ENCODE measurements around the gene CDO1. TPM values are rescaled to one million over a fixed set of nuclear protein-coding genes. Genes with fewer than 3 reads are reported as not detected.

Gene CDO1
- total and polyA plus RNA-seq, 9 of the 15 experiments (the other 6 are each of a cell fraction or from before 2014, with no cell fraction given) = 0.16 to 0.22 TPM; not detected in 7

GRCh38 chr5:115778417-115778816 lies 38.0 kb downstream of the CDO1 start:
- Histone ChIP-seq H3K9me3 (replicated peaks; ENCODE audit: control insufficient read depth, insufficient read depth, low read depth, low read length) (no peaks in the 10 kb centered on the region), H3K9ac (ENCODE audit: insufficient read depth in 1 of 2, low read depth in 2 of 2, low read length in 2 of 2) (no peak overlapping the region), H3K4me2 (ENCODE audit: insufficient read depth, low read length) (no peak overlapping the region), H3K27me3 (ENCODE audit: control insufficient read depth in 2 of 2, insufficient read depth in 2 of 2, low read length in 2 of 2) (0 out of 5 replicates have a peak, but pooled peaks cover 0 to 3% of the 10 kb centered on the region in 2 experiments), H3K9me1 (ENCODE audit: control insufficient read depth, insufficient read depth, low read length) (no peaks in the 10 kb centered on the region), H4K20me1 (replicated peaks; ENCODE audit: control insufficient read depth, insufficient read depth, low read length) (no peaks in the 10 kb centered on the region), H3K79me2 (ENCODE audit: control insufficient read depth, insufficient read depth, low read length) (no peaks in the 10 kb centered on the region), H3K4me3 (no peak overlapping the region), H2AFZ (ENCODE audit: low read depth, low read length) (no peak overlapping the region), H3K36me3 (ENCODE audit: control insufficient read depth, insufficient read depth, low read length) (no peaks in the 10 kb centered on the region), H3K4me1 (replicated peaks in 1 of 2; ENCODE audit: control insufficient read depth in 2 of 2, insufficient read depth in 2 of 2, low read length in 2 of 2) (no peaks in the 10 kb centered on the region), H3K27ac (ENCODE audit: extremely low read depth, low read depth, low read length) (no peak overlapping the region)
- CTCF ChIA-PET (ENCODE audit: low intra/inter-chr PET ratio) = no interaction called here
- TF ChIP-seq ZNF449 (CRISPR knock-in tag; IDR thresholded peaks at IDR 0.05) = no peak
- no peak for TF ChIP-seq NFIC (IDR thresholded peaks at IDR 0.05)
- TF ChIP-seq GABPB1 (CRISPR knock-in tag; IDR thresholded peaks at IDR 0.05) = no peak
- no peak for TF ChIP-seq NCOR1 (IDR thresholded peaks at IDR 0.05)
- TF ChIP-seq ZNF584 (CRISPR knock-in tag; IDR thresholded peaks at IDR 0.05; ENCODE audit: low read depth) = no peak
- no peak for TF ChIP-seq NR1H2 (CRISPR knock-in tag; IDR thresholded peaks at IDR 0.05)
- TF ChIP-seq BCL6 (CRISPR knock-in tag; IDR thresholded peaks at IDR 0.05) = no peak
- TF ChIP-seq, protein P1, sequence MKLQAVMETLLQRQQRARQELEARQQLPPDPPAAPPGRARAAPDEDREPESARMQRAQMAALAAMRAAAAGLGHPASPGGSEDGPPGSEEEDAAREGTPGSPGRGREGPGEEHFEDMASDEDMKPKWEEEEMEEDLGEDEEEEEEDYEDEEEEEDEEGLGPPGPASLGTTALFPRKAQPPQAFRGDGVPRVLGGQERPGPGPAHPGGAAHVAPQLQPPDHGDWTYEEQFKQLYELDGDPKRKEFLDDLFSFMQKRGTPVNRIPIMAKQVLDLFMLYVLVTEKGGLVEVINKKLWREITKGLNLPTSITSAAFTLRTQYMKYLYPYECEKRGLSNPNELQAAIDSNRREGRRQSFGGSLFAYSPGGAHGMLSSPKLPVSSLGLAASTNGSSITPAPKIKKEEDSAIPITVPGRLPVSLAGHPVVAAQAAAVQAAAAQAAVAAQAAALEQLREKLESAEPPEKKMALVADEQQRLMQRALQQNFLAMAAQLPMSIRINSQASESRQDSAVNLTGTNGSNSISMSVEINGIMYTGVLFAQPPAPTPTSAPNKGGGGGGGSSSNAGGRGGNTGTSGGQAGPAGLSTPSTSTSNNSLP (IDR thresholded peaks at IDR 0.05; ENCODE audit: borderline replicate concordance, low read depth, low read length) = no peak
- no peak for TF ChIP-seq ZNF232 (CRISPR knock-in tag; IDR thresholded peaks at IDR 0.05)
- 0% methylated on average over 1 of the region's 1 CpG for WGBS (ENCODE audit: insufficient coverage, low coverage, missing lambda C conversion rate)
- POLR2A ChIA-PET = no interaction called here
- intact Hi-C loops (cut with micrococcal nuclease) (no loop called here), in situ Hi-C loops (cut with MboI) (no loop called here)
- DNase-seq (ENCODE audit: extremely low read depth in 1 of 4, low spot score in 3 of 4) = no peak
- no peak for FAIRE-seq
- no peak for ATAC-seq
- BruUV-seq (replicated peaks) = no TSS peak
